Measurements from ENCODE around the gene JARID2.

JARID2 gene

DNA sequence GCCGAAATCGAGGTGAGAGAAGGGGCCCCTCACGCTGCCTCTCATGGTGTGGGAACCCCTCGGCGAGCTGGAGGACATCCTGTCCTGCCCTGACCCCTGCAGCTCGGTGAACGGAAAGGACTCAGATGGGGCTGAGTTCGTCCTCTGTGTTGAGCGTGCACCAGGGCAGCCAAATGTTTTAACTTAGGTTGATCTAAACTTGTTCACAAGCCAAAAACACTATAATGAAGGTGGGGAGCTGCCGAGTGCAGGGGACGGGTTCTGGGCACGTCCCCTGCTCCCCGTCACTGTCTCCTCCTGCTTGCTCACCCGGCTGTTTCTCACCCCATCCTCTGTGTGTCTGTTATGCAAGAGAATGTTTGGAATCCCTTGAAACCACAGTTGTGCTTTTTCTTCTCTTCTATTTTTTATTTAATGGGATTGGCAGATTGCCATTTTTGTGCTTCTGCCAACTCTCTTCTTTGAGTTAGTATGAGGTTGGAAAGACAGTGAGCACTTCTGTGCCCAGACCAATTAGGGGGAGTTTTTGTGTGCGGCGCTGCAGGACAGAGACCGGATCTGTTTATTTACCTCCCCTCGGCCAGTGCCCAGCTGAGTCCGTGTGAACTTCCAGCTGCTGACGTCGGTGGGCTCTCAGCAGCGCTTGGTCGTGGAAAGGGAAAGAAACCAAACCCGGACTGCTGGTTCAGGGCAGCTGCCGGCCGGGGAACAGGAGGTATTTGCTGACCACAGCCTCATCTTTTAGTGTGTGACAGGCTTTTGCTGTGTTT, 258.9 kb downstream of the JARID2 start:
- no peak for DNase-seq (ENCODE audit: low read depth in 2 of 2)

DNA sequence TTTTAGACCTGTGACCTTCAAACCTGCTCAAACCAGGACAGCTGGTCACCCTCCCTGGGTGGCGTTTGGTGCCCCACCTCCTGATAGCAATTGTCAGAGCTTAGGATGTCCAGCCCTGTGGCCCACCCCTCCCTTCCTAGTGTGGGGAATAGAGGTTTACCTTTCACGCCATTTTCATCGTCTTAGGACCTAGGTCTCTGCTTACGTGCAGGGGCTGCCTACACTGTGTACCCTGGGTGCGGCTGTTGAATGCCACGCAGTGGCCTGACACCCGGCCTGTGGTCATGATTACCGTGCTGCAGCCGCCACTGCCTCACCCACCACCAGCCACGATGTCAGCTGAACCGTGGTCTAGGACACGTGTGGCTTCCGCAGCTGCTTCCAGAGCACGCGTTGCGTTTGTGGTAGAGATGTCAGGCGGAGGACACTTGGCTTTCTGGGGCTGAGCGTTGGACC, 259.6 kb downstream of the JARID2 start:
- DNase-seq (ENCODE audit: low read depth in 2 of 2), result no peak

DNA sequence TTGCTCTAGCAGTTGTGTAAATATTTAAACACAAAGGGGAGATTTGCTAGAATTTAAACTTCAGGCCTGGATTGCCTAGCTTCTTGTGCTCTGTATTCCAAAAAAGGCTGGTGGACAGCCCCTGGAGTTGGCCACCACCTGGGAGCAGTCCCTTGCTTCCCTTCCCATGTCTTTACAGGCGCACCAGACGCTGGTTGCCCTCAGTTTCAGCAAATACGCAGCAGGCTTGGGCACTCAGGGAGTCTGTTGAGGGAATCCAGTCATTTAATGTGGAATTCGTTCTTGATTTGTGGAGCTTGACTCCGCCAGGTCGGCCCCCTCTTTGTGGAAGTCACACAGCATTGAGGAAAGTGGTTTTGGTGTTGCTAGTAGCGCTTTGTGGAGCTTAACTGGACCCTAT, 260.2 kb downstream of the JARID2 start:
- no peak for DNase-seq (ENCODE audit: low read depth in 2 of 2)

DNA sequence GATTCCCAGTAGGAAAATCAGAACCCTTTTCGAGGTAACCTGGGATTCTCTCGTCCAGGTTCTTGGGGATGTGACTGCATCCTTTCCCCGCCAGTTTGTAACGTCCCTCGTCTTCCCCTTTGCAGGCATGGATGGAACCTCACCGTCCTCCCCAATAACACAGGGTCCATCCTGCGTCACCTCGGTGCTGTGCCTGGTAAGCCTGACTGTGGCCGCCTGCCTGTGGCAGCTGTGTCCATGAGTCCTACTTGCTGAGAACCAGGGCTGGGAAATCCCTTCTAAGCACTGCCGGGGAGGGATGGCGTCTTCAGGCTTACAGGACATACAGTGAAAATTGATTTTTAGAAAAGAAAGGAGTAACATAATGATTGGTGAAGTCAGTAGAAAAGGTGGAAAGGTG, 261.4 kb downstream of the JARID2 start:
- no peak for DNase-seq (ENCODE audit: low read depth in 2 of 2)

DNA sequence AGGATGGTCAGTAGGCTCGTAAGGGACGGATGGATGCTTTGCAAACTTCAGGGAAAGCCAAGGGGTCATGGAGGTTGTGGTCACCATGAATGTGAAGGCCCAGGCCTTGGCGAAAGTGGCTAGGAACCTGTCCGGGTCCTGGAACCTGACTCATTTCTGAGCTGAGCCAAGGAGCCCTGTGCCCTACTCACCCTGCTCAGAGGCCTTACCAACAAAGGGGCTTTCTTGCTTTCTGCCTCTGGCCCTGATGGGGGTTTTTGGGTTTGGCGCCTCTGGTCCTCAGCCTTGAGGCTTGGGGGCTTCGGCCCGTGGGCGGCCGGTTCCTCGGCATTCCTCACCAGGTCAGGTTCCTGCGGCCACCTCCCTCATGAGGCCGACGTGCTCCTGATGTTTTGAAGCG, 261.9 kb downstream of the JARID2 start:
- no peak for DNase-seq (ENCODE audit: low read depth in 2 of 2)

DNA sequence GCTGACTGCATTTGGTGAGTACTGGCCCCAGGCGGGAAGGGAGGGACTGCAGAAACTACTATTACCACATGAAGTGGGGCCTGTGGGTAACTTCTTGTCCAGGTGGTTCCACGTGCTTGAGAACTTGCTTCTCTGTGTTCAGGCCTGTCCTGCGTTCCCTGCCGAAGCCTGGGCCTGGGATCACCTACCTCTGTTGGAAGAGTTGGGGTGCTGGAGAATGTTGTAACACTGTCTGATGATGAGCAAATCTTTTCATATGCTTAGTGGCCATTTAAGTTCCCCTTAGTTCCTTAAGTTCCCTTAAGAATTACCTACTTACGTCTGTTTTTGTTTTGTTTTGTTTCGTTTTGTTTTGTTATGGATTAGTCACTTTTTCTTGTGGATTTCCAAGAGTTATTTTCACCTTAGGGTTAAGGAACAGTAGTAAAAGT, 262.6 kb downstream of the JARID2 start:
- no peak for DNase-seq (ENCODE audit: low read depth in 2 of 2)

DNA sequence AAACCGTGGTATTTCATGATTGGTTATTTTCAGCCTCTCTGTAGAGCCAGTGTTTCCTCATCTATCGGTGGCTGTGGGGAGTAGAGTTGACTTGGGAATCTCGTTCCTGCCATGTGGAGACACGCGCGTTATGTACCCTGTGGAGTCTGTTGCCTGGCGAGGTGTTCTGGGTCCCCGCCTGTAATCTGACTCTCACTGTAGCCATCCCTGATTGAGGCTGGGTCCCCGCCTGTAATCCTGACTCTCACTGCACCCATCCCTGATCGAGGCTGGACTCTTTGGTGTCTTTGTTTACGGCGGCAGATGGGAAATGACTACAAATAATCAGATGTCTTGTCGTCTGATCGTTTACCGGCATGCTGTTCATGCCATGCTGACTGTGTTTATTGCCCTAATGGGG, 263.1 kb downstream of the JARID2 start:
- no peak for DNase-seq (ENCODE audit: low read depth in 2 of 2)

DNA sequence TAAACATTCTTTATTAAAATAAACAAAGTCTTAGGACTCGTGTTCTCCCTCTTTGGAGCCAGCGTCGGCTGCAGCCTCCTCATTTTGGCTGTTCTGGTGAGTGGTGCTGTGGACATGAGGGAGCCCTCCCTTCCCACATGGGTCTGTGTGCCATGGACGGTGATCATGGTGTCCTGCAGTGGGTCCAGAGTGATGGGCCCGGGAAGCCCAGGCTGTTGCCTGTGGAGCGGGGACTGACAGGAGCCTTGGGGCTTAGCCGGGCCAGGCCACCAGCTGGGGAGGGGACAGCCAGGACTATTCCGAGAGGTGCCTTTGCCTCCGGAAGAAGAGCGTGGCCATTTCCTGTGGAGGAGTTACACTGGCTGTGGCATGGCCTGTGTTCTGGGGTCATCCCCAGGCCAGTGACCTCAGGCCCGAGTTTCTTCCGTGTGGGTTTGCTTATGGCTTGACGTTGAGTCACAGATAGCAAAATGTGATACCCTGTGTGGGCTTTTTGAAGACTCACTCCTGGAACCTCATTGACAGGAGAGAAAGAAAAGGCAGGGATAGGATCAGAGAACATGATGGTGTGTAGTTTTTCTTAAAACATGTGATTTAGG, 263.6 kb downstream of the JARID2 start:
- no peak for DNase-seq (ENCODE audit: low read depth in 2 of 2)

DNA sequence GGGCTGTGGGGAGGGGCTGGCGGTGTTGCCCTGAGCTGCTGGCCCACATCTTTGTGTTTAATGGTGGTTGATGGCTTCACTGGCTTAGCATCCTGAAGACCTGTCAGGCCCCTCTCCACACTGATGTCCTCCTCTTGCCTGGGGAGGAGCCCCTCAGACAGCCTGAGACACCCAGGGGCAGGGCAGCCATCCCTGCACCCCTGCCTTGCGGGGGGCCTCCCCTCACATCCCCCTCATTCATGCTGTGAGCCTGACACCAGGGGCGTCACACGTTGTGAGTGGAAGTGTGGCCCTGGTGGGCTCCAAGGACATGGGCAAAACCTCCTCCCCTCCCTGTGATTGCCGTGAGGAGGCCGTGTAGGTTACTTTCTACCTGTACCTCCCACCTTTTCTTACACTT, 264.3 kb downstream of the JARID2 start:
- DNase-seq (ENCODE audit: low read depth in 2 of 2), result no peak

DNA sequence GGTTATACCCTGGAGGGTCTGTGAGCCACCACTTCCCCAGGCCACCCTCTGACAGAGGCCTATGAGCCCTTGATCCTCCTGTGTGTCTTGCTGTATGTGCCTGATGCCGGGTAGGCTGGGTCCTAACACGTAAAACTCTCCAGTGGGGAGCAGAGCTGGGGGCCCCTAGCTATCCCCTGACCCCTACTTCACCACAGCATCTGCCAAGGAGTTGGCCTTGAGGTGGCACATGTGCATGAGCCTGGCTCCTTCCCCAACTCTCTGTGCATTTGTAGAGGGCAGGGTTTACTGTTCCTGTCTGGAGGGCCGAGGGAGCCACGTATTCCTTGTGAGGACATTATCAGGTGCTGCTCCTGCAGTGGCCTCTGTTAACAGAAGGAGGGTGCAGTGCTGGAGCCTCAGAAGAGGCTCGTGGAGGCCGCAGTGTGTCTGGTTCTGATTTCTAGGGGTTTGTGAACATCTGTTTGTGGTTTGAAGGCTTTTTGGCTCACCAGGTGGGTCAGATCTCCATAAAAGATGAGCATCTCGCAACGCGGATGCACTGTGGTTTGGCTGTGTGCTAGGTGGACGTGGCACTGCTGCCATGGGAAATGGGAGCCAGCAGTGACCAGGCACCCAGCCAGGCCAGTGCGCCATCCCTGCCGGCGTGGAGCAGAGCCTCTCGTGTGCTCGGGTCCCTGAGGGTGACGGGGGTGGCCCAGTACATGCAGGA, 264.8 kb downstream of the JARID2 start:
- no peak for DNase-seq (ENCODE audit: low read depth in 2 of 2)

DNA sequence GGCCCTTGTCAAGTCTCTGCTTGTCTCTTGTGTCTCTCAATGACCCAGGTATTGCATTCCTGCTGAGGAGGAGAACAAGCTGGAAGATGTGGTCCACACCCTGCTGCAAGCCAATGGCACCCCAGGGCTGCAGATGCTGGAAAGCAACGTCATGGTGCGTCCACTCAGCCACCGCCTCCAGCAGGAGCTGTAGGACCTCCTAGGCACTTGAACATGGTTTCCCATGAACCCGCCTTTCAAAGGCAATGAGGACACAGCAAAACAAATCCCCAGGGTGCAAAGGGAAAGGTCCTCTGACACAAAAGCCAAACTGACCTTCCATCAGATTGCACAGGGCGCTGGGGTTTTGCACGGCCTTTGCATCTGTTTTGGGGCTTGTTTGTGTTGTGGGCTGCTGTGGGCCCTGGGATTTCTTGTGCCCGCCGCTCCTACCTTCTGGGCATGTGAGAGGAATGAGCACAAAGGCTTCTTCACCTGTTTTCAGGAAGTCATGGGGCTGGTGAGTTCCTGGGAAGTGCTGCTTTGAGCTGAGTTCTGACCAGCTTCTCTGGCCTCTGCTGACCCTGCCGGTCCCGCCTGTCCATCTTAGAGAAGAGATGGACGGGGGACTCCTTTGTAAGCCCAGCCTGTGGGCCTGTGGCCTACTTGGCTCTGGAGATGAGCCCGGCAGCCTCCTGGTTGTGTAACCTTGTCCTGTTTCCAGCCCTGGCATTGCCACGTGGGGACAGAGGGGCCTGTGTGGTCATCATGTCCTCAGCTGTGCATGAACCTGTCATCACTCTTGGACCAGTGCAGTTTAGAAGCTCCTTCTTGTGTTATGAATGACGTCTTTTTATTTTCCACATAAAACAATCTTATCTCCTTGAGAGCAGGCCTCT, 265.6 kb downstream of the JARID2 start:
- DNase-seq (ENCODE audit: low read depth in 2 of 2), result no peak

DNA sequence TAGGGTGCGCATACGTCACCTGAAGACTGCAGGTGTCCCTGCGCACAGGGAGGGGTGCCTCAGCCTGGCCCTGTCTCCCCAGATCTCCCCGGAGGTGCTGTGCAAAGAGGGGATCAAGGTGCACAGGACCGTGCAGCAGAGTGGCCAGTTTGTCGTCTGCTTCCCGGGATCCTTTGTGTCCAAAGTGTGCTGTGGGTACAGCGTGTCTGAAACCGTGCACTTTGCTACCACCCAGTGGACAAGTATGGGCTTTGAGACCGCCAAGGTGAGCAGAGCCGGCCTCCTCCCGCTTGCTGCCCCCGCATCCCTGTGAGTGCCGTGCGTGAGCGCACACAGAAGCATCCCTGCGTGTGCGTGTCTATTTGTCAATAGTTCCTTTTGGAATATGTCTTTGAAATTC, 266.3 kb downstream of the JARID2 start:
- DNase-seq (ENCODE audit: low read depth in 2 of 2), result no peak

DNA sequence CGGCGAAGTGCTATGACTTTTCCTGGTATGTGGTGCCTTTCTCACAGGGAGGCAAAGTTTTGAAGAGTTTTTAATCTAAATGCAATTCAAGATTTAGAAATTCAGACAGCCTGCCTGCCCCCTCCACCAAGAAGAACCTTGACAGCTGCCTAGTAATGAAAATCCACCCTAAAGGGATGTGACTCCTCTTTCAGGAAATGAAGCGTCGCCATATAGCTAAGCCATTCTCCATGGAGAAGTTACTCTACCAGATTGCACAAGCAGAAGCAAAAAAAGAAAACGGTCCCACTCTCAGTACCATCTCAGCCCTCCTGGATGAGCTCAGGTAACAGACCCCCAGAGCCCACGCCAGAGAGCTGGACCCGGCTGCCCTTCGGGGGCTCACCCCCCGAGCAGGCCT, 266.9 kb downstream of the JARID2 start:
- DNase-seq (ENCODE audit: low read depth in 2 of 2), result no peak

DNA sequence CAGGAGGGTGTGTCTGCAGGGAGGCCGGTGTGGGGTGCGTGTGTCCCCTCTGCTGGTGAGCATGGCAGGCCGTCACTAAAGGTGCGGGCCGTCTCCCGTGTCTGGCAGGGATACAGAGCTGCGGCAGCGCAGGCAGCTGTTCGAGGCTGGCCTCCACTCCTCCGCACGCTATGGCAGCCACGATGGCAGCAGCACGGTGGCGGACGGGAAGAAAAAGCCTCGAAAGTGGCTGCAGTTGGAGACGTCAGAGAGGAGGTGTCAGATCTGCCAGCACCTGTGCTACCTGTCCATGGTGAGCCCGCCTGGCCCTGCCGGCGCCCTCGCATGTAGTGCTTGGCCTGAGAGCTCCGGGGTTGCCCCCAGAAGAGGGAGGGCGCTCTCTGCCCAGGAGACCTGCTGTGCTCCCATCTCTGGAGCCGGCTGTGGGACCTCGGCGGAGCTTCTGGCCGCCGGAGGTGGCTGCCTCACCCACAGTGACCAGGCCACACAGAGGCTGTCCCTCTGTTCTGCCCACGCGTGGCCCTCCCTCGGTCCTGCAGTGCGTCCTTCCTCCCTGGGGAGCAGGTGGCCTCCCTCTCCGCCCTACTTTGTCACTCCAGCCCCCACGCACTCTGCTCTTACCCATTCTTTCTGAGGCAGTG, 267.4 kb downstream of the JARID2 start:
- DNase-seq (ENCODE audit: low read depth in 2 of 2), result no peak

DNA sequence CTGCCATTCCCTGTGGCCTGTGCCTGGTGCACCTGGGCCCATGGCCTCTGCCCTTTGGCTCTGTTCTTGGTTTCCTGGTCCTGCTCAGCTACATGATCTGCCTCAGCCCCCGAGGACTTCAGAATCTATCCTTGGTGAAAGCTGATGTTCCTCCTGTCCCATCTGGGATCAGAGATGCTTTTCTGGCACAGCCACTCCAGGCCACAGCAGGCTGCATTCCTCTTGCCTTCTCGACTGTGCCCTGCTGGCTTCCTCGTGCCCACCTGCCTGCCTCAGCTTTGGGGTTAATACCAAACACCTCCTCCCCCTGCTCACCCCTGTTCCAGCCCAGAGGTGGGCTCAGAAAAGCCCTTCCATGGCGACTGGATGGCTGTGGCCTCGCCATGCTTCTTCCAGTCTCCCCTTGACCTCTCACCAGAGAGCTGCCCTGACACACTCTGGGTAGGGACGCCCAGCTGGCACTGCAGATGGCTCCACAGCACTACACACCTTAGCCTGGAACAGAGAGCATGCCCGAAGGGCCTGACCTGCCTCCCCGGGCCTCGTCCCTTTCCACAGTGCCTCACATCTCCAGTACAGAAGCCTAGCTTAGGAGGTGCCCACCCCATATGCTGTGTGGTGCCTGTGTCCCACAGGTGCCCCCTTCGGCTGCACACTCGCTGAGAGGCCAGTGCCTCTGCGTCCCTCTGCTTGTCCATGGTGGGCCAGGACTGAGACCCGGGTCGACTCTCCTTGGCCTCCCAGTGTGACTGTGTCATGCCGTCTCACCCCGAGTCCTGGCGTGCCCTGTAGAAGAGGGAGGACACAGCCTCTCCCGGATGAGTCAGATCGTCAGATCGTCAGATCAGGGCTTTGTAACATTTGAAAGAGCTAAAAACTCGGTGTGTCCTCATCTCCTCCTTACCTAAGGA, 268.2 kb downstream of the JARID2 start:
- no peak for DNase-seq (ENCODE audit: low read depth in 2 of 2)

DNA sequence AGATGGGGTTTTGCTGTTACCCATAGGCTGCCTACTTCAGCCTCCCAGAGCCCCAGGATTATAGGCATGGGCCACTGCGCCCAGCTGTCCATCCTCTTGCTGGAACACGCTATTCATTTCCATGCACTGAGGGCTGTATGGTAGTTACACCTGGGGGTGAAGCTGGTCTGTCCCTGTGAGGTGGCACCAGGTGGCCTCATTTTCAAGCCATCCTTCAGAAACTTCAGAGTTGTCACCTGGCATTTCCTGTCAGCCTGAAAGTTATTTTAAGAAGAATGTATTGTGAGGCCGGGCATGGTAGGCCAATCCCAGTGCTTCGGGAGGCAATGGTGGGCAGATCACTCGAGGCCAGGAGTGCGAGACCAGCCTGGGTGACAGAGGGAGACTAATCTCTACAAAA, 269.4 kb downstream of the JARID2 start:
- DNase-seq (ENCODE audit: low read depth in 2 of 2), result no peak

DNA sequence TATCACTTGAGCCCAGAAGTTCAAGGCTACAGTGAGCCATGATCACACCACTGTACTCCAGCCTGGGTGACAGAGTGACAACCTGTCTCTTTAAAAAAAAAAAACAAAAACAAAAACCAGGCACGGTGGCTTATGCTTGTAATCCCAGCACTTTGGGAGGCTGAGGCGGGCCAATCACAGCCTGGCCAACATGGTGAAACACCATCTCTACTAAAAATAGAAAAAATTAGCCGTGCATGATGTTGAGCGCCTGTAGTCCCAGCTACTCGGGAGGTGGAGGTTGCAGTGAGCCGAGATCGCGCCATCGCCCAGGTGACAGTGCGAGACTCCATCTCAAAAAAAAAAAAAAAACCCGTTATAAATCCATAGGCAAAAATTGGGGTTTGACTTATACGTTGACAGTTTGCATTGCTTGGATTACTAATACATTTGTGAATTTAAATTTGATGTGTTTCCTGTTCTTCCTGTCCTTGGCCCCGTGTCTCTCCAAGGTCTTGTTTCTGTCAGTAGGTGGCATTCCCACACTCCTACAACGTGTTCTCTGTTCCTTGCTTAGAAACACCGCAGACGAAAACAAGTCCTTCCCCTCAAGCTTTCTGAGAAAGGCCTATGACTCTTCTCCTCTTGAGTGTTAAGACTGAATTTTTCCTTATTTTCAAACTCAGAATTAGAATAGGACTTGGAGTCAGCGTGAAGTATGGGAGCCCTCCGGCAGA, 269.9 kb downstream of the JARID2 start:
- DNase-seq (ENCODE audit: low read depth in 2 of 2), result no peak

DNA sequence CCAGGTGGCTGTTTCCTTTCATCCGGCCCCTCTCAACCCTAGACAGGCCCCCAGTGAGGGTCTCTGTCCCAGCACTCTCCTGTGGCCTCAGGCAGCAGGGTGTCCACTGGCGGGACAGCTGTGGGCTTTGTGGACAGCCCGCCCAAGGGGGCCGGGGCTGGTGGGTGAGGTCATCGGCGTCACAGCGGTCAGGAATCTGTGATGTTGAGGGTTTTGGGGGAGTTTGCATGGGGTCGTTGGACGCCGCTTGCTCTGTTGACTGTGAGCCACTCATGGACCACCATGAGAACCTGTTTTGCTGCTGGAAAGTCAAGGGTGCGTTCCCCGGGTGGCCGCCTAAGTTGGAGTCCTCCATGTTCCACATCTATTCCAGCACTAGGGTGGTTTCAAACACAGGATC, 270.5 kb downstream of the JARID2 start:
- no peak for DNase-seq (ENCODE audit: low read depth in 2 of 2)

DNA sequence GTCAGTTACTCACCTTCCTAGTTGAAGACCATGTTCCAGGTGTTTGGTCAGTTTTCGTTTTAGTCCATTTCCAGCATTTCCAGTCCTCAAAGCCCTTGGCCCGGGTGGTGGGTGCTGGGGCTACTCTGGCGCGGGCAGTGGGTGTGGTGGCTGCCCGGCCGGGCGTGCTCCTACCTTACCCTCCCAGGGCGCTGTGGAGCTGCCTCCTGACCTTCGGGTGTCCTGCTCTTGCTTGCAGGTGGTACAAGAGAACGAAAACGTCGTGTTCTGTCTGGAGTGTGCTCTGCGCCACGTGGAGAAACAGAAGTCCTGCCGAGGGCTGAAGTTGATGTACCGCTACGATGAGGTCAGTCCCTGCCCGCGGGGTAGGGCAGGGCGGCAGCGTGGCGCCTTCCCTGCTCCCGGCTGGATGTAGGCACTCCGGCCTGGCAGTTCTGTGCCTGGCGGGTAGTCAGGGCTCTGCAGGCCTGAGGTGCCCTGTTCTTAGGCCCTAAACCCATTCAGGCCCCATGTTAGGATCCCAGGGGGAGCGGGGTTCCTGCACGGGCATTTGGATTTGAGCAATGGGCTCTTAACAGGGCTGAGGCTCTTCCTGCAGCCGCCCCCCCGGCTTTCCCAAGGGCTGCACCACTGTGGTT, 271.2 kb downstream of the JARID2 start:
- no peak for DNase-seq (ENCODE audit: low read depth in 2 of 2)
